Neuronal stem cell (in vitro differentiated cells): ENCODE measurements around the gene BCR.

ENCODE experiments used
- DNase-seq: peaks from one replicate; pipeline ENCODE4 v3.0.0-alpha.2; 2013; ENCODE audit warnings: low spot score
- H2AFZ ChIP-seq: one replicate; pipeline ENCODE4 v1.6.1; 2013; ENCODE audit warnings: mild to moderate bottlenecking, low read length, inconsistent platforms
- H2AK5ac ChIP-seq: 2 replicates; pipeline ENCODE4 v1.6.1; 2013; ENCODE audit warnings: low read depth, mild to moderate bottlenecking, inconsistent platforms, low read length, moderate library complexity, mixed read lengths
- H2BK120ac ChIP-seq: 2 replicates; pipeline ENCODE4 v1.6.1; 2013; ENCODE audit warnings: low read depth, mild to moderate bottlenecking, inconsistent platforms, low read length, moderate library complexity, mixed read lengths
- H2BK12ac ChIP-seq: one replicate; pipeline ENCODE4 v1.6.1; 2013; ENCODE audit warnings: low read length, inconsistent platforms
- H2BK15ac ChIP-seq: 2 replicates; pipeline ENCODE4 v1.6.1; 2013; ENCODE audit warnings: mild to moderate bottlenecking, low read length, inconsistent platforms, mixed read lengths
- H2BK5ac ChIP-seq: one replicate; pipeline ENCODE4 v1.6.1; 2013; ENCODE audit warnings: inconsistent platforms, mild to moderate bottlenecking, low read length, moderate library complexity
- H3K14ac ChIP-seq: one replicate; pipeline ENCODE4 v1.6.1; 2013; ENCODE audit warnings: low read length, inconsistent platforms
- H3K18ac ChIP-seq: 2 replicates; pipeline ENCODE4 v1.6.1; 2013; ENCODE audit warnings: low read length, inconsistent platforms
- H3K23ac ChIP-seq: 2 replicates; pipeline ENCODE4 v1.6.1; 2013; ENCODE audit warnings: low read depth, mild to moderate bottlenecking, mixed read lengths, low read length, inconsistent platforms; ENCODE audit not compliant: poor library complexity
- H3K27ac ChIP-seq: replicated peaks from 3 replicates; pipeline ENCODE4 v1.5.1; 2013; ENCODE audit warnings: low read length, inconsistent platforms
- H3K27me3 ChIP-seq, 3 experiments: 2 replicates each; pipeline ENCODE4 v1.6.1; 2013; ENCODE audit warnings: low read length in 3 of 3, mild to moderate bottlenecking in 2 of 3, inconsistent platforms in 1 of 3, low read depth in 1 of 3, mixed read lengths in 1 of 3, moderate library complexity in 1 of 3; ENCODE audit not compliant: control insufficient read depth in 3 of 3, insufficient read depth in 3 of 3
- H3K36me3 ChIP-seq, 2 donors: replicated peaks in 1 of 2; 2 replicates each; pipeline ENCODE4 v1.6.1; 2013; ENCODE audit warnings: low read length in 2 of 2; ENCODE audit not compliant: control insufficient read depth in 2 of 2, insufficient read depth in 2 of 2
- H3K4ac ChIP-seq: 2 replicates; pipeline ENCODE4 v1.6.1; 2013; ENCODE audit warnings: inconsistent platforms, mild to moderate bottlenecking, low read length, moderate library complexity
- H3K4me1 ChIP-seq, 2 donors: 1 replicate in 1 of 2; 2 replicates in 1 of 2; pipeline ENCODE4 v1.6.1; 2013; ENCODE audit warnings: low read length in 2 of 2, low read depth in 1 of 2; ENCODE audit not compliant: control insufficient read depth in 2 of 2, insufficient read depth in 1 of 2
- H3K4me2 ChIP-seq: one replicate; pipeline ENCODE4 v1.6.1; 2013; ENCODE audit warnings: mild to moderate bottlenecking, low read length, inconsistent platforms; ENCODE audit not compliant: insufficient read depth, poor library complexity, severe bottlenecking
- H3K4me3 ChIP-seq, 2 donors: 2 replicates each; pipeline ENCODE4 v1.5.1; 2013; ENCODE audit warnings: low read length in 2 of 2, mild to moderate bottlenecking in 2 of 2, inconsistent platforms in 1 of 2, moderate library complexity in 1 of 2
- H3K79me1 ChIP-seq: one replicate; pipeline ENCODE4 v1.6.1; 2013; ENCODE audit warnings: low read depth, mild to moderate bottlenecking, inconsistent platforms, low read length, moderate library complexity
- H3K9ac ChIP-seq: one replicate; pipeline ENCODE4 v1.6.1; 2013; ENCODE audit warnings: mild to moderate bottlenecking, low read depth, low read length, inconsistent platforms; ENCODE audit not compliant: poor library complexity
- H3K9me3 ChIP-seq, 2 donors: replicated peaks in 1 of 2; 2 replicates each; pipeline versions ENCODE3 to v1.6.1; 2013; ENCODE audit warnings: low read length in 2 of 2, mild to moderate bottlenecking in 2 of 2, inconsistent platforms in 1 of 2, low read depth in 1 of 2, mixed read lengths in 1 of 2, moderate library complexity in 1 of 2; ENCODE audit not compliant: control insufficient read depth in 2 of 2, insufficient read depth in 1 of 2
- H4K8ac ChIP-seq: one replicate; pipeline ENCODE4 v1.6.1; 2013; ENCODE audit warnings: low read depth, mild to moderate bottlenecking, inconsistent platforms, low read length, moderate library complexity
- H4K91ac ChIP-seq: one replicate; pipeline ENCODE4 v1.6.1; 2013; ENCODE audit warnings: low read length, low read depth, mild to moderate bottlenecking, inconsistent platforms; ENCODE audit not compliant: poor library complexity
- WGBS, 2 donors: extraction: QIAGEN DNeasy Blood & Tissue Kit; methylation state at CpG; one replicate each; pipeline ENCODE4 v1.1.7; 2013; ENCODE audit warnings: missing lambda C conversion rate in 2 of 2, mixed read lengths in 1 of 2; ENCODE audit not compliant: insufficient read length in 2 of 2, insufficient replicate concordance in 1 of 2; ENCODE audit errors: extremely low coverage in 2 of 2; 5-methylcytosine and 5-hydroxymethylcytosine counted together

The BCR gene

GRCh38 chr22:23228503-23228902, 48.2 kb downstream of the BCR start:
- Histone ChIP-seq H3K27me3 (no peaks in the 10 kb centered on the region), H4K8ac (no peak overlapping the region), H3K36me3 (peaks cover 0 to 4% of the 10 kb centered on the region in 2 donors), H2BK15ac (no peak overlapping the region), H3K23ac (no peak overlapping the region), H3K79me1 (peaks cover 12% of the 10 kb centered on the region), H4K91ac (no peak overlapping the region), H3K9ac (no peak overlapping the region), H2AFZ (no peak overlapping the region), H2BK120ac (no peak overlapping the region), H2BK12ac (no peak overlapping the region), H3K4me3 (no peak overlapping the region), H3K14ac (no peak overlapping the region), H3K4me2 (no peak overlapping the region), H3K4ac (no peak overlapping the region), H2AK5ac (no peak overlapping the region), H3K4me1 (peaks cover 15 to 25% of the 10 kb centered on the region in 2 donors), H3K18ac (no peak overlapping the region), H3K27ac (no peak overlapping the region), H2BK5ac (no peak overlapping the region), H3K9me3 (peaks cover 8 to 31% of the 10 kb centered on the region in 2 donors)
- WGBS, 2 donors, result no CpG with 5 or more reads among the region's 2 CpGs
- no peak for DNase-seq

GRCh38 chr22:23229646-23230045, 49.3 kb downstream of the BCR start:
- DNase-seq, result no peak
- Histone ChIP-seq H3K4me1 (peaks cover 15 to 23% of the 10 kb centered on the region in 2 donors), H3K79me1 (peaks cover 17% of the 10 kb centered on the region), H2BK120ac (no peak overlapping the region), H3K4ac (no peak overlapping the region), H2BK5ac (no peak overlapping the region), H3K27me3 (no peaks in the 10 kb centered on the region), H2AFZ (no peak overlapping the region), H2BK12ac (no peak overlapping the region), H4K91ac (no peak overlapping the region), H4K8ac (no peak overlapping the region), H2BK15ac (no peak overlapping the region), H2AK5ac (no peak overlapping the region), H3K9ac (no peak overlapping the region), H3K18ac (no peak overlapping the region), H3K4me2 (no peak overlapping the region), H3K23ac (no peak overlapping the region), H3K27ac (no peak overlapping the region), H3K36me3 (peaks cover 0 to 4% of the 10 kb centered on the region in 2 donors), H3K9me3 (peaks cover 8 to 31% of the 10 kb centered on the region in 2 donors), H3K4me3 (no peak overlapping the region), H3K14ac (no peak overlapping the region)
- no CpG with 5 or more reads among the region's 4 CpGs for WGBS, 2 donors

GRCh38 chr22:23230348-23231068, 50.2 kb downstream of the BCR start:
- H2BK12ac ChIP-seq, result no peak overlapping the region
- peaks cover 19% of the 10 kb centered on the region for H3K79me1 ChIP-seq
- no peak overlapping the region for H3K4me3 ChIP-seq
- no peak for DNase-seq
- no peak overlapping the region for H2BK120ac ChIP-seq
- peak overlapping the region; percentile 23 for H3K27ac ChIP-seq
- no peak overlapping the region for H2AK5ac ChIP-seq
- H3K14ac ChIP-seq, result no peak overlapping the region
- peak overlapping the region; percentile 4 for H2BK5ac ChIP-seq
- no peak overlapping the region for H2BK15ac ChIP-seq
- no peak overlapping the region for H3K4ac ChIP-seq
- H3K27me3 ChIP-seq, result no peaks in the 10 kb centered on the region
- no peak overlapping the region for H4K8ac ChIP-seq
- H3K9me3 ChIP-seq, result peaks cover 8 to 31% of the 10 kb centered on the region in 2 donors
- H2AFZ ChIP-seq, result no peak overlapping the region
- no CpG with 5 or more reads among the region's 10 CpGs for WGBS, 2 donors
- no peak overlapping the region for H3K4me2 ChIP-seq
- H3K36me3 ChIP-seq, result peaks cover 0 to 4% of the 10 kb centered on the region in 2 donors
- H3K4me1 ChIP-seq, result peaks cover 13 to 19% of the 10 kb centered on the region in 2 donors
- H3K23ac ChIP-seq, result no peak overlapping the region
- peak overlapping the region; percentile 9 for H3K18ac ChIP-seq
- H3K9ac ChIP-seq, result no peak overlapping the region
- no peak overlapping the region for H4K91ac ChIP-seq

GRCh38 chr22:23231471-23232093, 51.3 kb downstream of the BCR start:
- Histone ChIP-seq H2BK120ac (peak overlapping the region; percentile 29), H3K79me1 (peaks cover 19% of the 10 kb centered on the region), H3K4me3 (no peak overlapping the region), H3K14ac (no peak overlapping the region), H3K36me3 (peaks cover 0 to 4% of the 10 kb centered on the region in 2 donors), H3K27ac (no peak overlapping the region), H2BK15ac (no peak overlapping the region), H4K8ac (no peak overlapping the region), H2BK12ac (no peak overlapping the region), H3K23ac (peak overlapping the region; percentile 81), H2AK5ac (peak overlapping the region; percentile 24), H2AFZ (no peak overlapping the region), H2BK5ac (no peak overlapping the region), H3K18ac (no peak overlapping the region), H3K4me1 (peaks cover 10 to 26% of the 10 kb centered on the region in 2 donors), H3K9me3 (peaks cover 8 to 31% of the 10 kb centered on the region in 2 donors), H3K4ac (no peak overlapping the region), H4K91ac (no peak overlapping the region), H3K27me3 (no peaks in the 10 kb centered on the region), H3K9ac (no peak overlapping the region), H3K4me2 (no peak overlapping the region)
- no peak for DNase-seq
- no CpG with 5 or more reads among the region's 5 CpGs for WGBS, 2 donors
